Measurements from ENCODE around the gene TAF10.

The TAF10 gene

GRCh38 chr11:6606471-6607189, 5.4 kb downstream of the TAF10 start:
- peak overlapping the region; percentile 88 for H3K27ac ChIP-seq
- POLR2A ChIA-PET (ENCODE audit: low non-redundant PET) = interaction anchor here (0.5 to 0.6 kb wide), 2 partner anchors 39 to 77 kb away, joined by 3 read pairs; partner anchors contain the start of gene MRPL17
- DNase-seq (ENCODE audit: low spot score) = peak; percentile 84
- CTCF ChIA-PET = interaction anchor here (0.6 kb wide), 3 partner anchors 82 to 131 kb away, joined by 4 read pairs; no protein-coding TSS in a partner anchor
- TF ChIP-seq, protein P1, sequence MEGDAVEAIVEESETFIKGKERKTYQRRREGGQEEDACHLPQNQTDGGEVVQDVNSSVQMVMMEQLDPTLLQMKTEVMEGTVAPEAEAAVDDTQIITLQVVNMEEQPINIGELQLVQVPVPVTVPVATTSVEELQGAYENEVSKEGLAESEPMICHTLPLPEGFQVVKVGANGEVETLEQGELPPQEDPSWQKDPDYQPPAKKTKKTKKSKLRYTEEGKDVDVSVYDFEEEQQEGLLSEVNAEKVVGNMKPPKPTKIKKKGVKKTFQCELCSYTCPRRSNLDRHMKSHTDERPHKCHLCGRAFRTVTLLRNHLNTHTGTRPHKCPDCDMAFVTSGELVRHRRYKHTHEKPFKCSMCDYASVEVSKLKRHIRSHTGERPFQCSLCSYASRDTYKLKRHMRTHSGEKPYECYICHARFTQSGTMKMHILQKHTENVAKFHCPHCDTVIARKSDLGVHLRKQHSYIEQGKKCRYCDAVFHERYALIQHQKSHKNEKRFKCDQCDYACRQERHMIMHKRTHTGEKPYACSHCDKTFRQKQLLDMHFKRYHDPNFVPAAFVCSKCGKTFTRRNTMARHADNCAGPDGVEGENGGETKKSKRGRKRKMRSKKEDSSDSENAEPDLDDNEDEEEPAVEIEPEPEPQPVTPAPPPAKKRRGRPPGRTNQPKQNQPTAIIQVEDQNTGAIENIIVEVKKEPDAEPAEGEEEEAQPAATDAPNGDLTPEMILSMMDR (conservative IDR thresholded peaks at IDR 0.05; ENCODE audit: low read depth) = no peak

- POLR2A ChIA-PET (ENCODE audit: low non-redundant PET) = no interaction called here
- CTCF ChIA-PET = no interaction called here
- H3K27ac ChIP-seq = peak overlapping the region; percentile 92; the same call in 1 of the 2 replicates
- no peak for DNase-seq (ENCODE audit: low spot score)
- TF ChIP-seq, protein P1 (conservative IDR thresholded peaks at IDR 0.05; ENCODE audit: low read depth) = no peak
Observed at GRCh38 chr11:6604790-6605189, 7.2 kb downstream of the TAF10 start.

- DNase-seq (ENCODE audit: low spot score) = peak; percentile 53
Observed at GRCh38 chr11:6604081-6604626, 7.9 kb downstream of the TAF10 start.

GRCh38 chr11:6603287-6604080, 8.5 kb downstream of the TAF10 start, which contains the start of the genes ILK and RRP8:
Gene ILK, plus strand, starts transcription at chr11:6603774. Its CDS starts 498 bp downstream, at chr11:6604272.
Gene RRP8, minus strand, starts transcription at chr11:6603616. Its CDS starts 114 bp downstream, at chr11:6603502.
- peak within 1 kb of the TSS; percentile 92 for H3K27ac ChIP-seq
- peak; percentile 92 for DNase-seq (ENCODE audit: low spot score)
- ChIA-PET POLR2A (ENCODE audit: low non-redundant PET) (interaction anchor here (1.0 to 1.4 kb wide), 2 partner anchors 8 to 122 kb away, joined by 4 read pairs; partner anchors contain the start of genes ARFIP2, TAF10 and TIMM10B), CTCF (interaction anchor here (0.6 kb wide), 1 partner anchor 61 kb away, joined by 3 read pairs; no protein-coding TSS in a partner anchor)
- TF ChIP-seq, protein P1 (conservative IDR thresholded peaks at IDR 0.05; ENCODE audit: low read depth) = no peak

More at GRCh38 chr11:6604081-6604626, 7.9 kb downstream of the TAF10 start:
- ChIA-PET CTCF (interaction anchor here (0.6 kb wide), 1 partner anchor 61 kb away, joined by 3 read pairs; no protein-coding TSS in a partner anchor), POLR2A (ENCODE audit: low non-redundant PET) (interaction anchor here (0.6 kb wide), 1 partner anchor 14 kb away, joined by 3 read pairs; no protein-coding TSS in a partner anchor)
- peak overlapping the region; percentile 92 for H3K27ac ChIP-seq
- TF ChIP-seq, protein P1 (conservative IDR thresholded peaks at IDR 0.05; ENCODE audit: low read depth) = no peak

GRCh38 chr11:6602096-6602940, 9.7 kb downstream of the TAF10 start:
- CTCF ChIA-PET = interaction anchor here (0.7 to 0.8 kb wide), 2 partner anchors 11 to 46 kb away, joined by 3 read pairs; no protein-coding TSS in a partner anchor
- H3K27ac ChIP-seq = no peak overlapping the region
- DNase-seq (ENCODE audit: low spot score) = no peak
- TF ChIP-seq, protein P1 (conservative IDR thresholded peaks at IDR 0.05; ENCODE audit: low read depth) = no peak
- POLR2A ChIA-PET (ENCODE audit: low non-redundant PET) = interaction anchor here (1.0 to 1.4 kb wide), 2 partner anchors 9 to 121 kb away, joined by 4 read pairs; partner anchors contain the start of genes ARFIP2, TAF10 and TIMM10B
